Measurements from ENCODE around the gene CKM. TPM values are rescaled to one million over a fixed set of nuclear protein-coding genes. Genes with fewer than 3 reads are reported as not detected.
A peak's percentile ranks its signal among the peaks of the same experiment; 100 is the strongest.

Gene CKM
- total RNA-seq, 2 donors from 2014 or later, result 2.7 to 3.7 TPM

DNA sequence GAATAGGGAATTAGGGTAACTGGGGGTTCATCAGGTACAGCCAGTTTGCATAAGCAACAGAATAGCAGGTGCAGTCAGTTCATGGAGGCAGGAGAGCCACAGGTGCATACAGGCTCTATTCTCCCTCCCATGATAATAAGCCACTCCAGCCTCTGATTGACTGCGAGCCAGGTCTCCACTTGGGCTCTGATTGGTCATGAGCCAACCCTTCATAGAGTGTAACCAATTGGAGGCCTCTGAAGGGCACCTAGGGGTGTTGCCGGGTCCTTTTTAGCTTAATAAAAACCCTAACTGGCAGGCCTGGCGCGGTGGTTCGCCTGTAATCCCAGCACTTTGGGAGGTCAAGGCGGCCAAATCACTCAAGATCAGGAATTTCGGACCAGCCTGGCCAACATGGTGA, 8.7 kb upstream of the CKM start:
- Mint-ChIP-seq H3K36me3 (ENCODE audit: low read depth) (no peaks in the 10 kb centered on the region), H3K27me3 (ENCODE audit: insufficient read depth) (peaks cover 5% of the 10 kb centered on the region), H3K27ac (no peak overlapping the region), H3K4me3 (no peak overlapping the region), H3K9me3 (no peaks in the 10 kb centered on the region), H3K4me1 (peaks cover 2% of the 10 kb centered on the region)
- H3K27me3 ChIP-seq (ENCODE audit: control insufficient read depth, insufficient read depth, low read length, poor library complexity, severe bottlenecking), result no peaks in the 10 kb centered on the region
- no peaks in the 10 kb centered on the region for H3K9me3 ChIP-seq (ENCODE audit: control insufficient read depth, low read length)
- no peak overlapping the region for H3K27ac ChIP-seq (ENCODE audit: low read depth, low read length)
- no peak for DNase-seq
- 87 to 90% methylated on average over 7 of the region's 7 CpGs for WGBS, 2 experiments (ENCODE audit: insufficient coverage in 1 of 2, insufficient read length in 1 of 2)
- no peak overlapping the region for H3K9ac ChIP-seq (ENCODE audit: extremely low read depth, low read length, poor library complexity, severe bottlenecking)
- H3K36me3 ChIP-seq (ENCODE audit: control insufficient read depth, insufficient read depth, low read length), result no peaks in the 10 kb centered on the region
- no peak overlapping the region for H3K4me3 ChIP-seq (ENCODE audit: low read length)
- TF ChIP-seq, protein P1, sequence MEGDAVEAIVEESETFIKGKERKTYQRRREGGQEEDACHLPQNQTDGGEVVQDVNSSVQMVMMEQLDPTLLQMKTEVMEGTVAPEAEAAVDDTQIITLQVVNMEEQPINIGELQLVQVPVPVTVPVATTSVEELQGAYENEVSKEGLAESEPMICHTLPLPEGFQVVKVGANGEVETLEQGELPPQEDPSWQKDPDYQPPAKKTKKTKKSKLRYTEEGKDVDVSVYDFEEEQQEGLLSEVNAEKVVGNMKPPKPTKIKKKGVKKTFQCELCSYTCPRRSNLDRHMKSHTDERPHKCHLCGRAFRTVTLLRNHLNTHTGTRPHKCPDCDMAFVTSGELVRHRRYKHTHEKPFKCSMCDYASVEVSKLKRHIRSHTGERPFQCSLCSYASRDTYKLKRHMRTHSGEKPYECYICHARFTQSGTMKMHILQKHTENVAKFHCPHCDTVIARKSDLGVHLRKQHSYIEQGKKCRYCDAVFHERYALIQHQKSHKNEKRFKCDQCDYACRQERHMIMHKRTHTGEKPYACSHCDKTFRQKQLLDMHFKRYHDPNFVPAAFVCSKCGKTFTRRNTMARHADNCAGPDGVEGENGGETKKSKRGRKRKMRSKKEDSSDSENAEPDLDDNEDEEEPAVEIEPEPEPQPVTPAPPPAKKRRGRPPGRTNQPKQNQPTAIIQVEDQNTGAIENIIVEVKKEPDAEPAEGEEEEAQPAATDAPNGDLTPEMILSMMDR (conservative IDR thresholded peaks at IDR 0.05), result no peak
- H3K4me1 ChIP-seq (ENCODE audit: control insufficient read depth, insufficient read depth, low read length), result no peaks in the 10 kb centered on the region

DNA sequence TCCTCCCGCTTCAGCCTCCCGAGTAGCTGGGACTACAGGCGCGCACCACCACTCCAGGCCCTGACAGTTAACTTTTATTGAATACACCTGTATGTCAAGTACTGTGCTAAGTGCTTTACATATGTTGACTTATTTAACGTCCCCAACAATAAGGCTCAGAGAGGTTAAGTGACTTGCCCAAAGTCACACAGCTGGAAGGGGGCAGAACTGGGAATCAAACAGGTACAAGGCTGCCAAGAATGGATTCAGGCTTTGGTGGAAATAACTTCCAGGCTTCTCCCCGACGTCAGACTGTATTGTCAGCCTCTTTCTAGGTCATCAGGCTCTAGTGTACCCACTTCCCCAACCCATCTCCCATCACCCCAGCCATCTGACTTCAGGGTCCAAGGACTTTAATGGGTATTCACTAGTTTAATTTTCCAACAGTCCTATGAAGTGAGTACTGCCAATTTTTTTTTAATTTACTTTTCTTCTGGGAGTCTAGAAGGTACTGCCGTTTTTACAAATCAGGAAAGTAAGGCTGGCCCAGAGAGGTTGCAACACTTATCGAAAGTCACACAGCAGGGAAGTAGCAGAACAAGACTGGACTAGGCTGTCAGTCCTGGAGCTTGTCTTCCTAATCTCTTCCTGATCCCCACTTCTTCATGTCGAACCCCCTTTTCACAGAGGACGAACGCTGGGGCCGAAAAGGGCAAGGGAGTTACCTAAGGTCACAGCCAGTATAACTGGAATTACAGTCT, 4.9 kb upstream of the CKM start:
- no peak overlapping the region for H3K9ac ChIP-seq (ENCODE audit: extremely low read depth, low read length, poor library complexity, severe bottlenecking)
- H3K4me1 ChIP-seq (ENCODE audit: control insufficient read depth, insufficient read depth, low read length), result peaks cover 7% of the 10 kb centered on the region
- H3K27me3 ChIP-seq (ENCODE audit: control insufficient read depth, insufficient read depth, low read length, poor library complexity, severe bottlenecking), result no peaks in the 10 kb centered on the region
- TF ChIP-seq, protein P1 (conservative IDR thresholded peaks at IDR 0.05), result no peak
- peaks cover 14% of the 10 kb centered on the region for H3K27me3 Mint-ChIP-seq (ENCODE audit: insufficient read depth)
- no peaks in the 10 kb centered on the region for H3K9me3 Mint-ChIP-seq
- no peaks in the 10 kb centered on the region for H3K36me3 ChIP-seq (ENCODE audit: control insufficient read depth, insufficient read depth, low read length)
- H3K4me1 Mint-ChIP-seq, result peaks cover 8% of the 10 kb centered on the region
- H3K27ac Mint-ChIP-seq, result no peak overlapping the region
- no peaks in the 10 kb centered on the region for H3K36me3 Mint-ChIP-seq (ENCODE audit: low read depth)
- no peak overlapping the region for H3K27ac ChIP-seq (ENCODE audit: low read depth, low read length)
- no peaks in the 10 kb centered on the region for H3K9me3 ChIP-seq (ENCODE audit: control insufficient read depth, low read length)
- H3K4me3 Mint-ChIP-seq, result no peak overlapping the region
- H3K4me3 ChIP-seq (ENCODE audit: low read length), result no peak overlapping the region
- no peak for DNase-seq
- 76 to 81% methylated on average over 12 to 13 of the region's 13 CpGs for WGBS, 2 experiments (ENCODE audit: insufficient coverage in 1 of 2, insufficient read length in 1 of 2)

DNA sequence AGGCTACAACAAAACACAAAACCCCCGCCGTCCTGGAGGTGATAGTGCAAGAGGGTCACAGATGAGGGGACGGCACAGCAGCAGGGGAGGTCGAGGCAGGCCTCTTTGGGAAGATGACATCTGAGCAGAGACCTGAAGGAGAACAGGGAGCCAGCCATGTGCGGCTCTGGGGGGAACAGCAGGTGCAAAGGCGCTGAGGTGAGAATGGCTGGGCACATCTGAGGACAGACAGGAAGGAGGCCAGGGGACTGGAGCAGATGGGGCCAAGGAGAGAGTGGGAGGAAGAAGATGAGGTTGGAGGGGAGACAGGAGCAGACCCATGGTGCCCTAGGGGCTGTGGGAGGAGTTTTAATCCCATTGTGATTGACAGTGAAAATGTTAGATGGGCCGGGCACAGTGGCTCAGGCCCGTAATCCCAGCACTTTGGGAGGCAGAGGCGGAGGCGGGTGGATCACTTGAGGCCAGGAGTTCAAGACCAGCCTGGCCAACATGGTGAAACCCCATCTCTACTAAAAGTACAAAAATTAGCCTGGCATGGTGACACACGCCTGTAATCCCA, 1.8 kb upstream of the CKM start:
- H3K27me3 Mint-ChIP-seq (ENCODE audit: insufficient read depth), result peaks cover 12% of the 10 kb centered on the region
- no peaks in the 10 kb centered on the region for H3K9me3 Mint-ChIP-seq
- H3K9ac ChIP-seq (ENCODE audit: extremely low read depth, low read length, poor library complexity, severe bottlenecking), result no peak overlapping the region
- 82 to 83% methylated on average over 9 to 11 of the region's 11 CpGs for WGBS, 2 experiments (ENCODE audit: insufficient coverage in 1 of 2, insufficient read length in 1 of 2)
- no peak overlapping the region for H3K4me3 ChIP-seq (ENCODE audit: low read length)
- peak overlapping the region; percentile 37 for H3K4me3 Mint-ChIP-seq
- H3K9me3 ChIP-seq (ENCODE audit: control insufficient read depth, low read length), result no peaks in the 10 kb centered on the region
- no peaks in the 10 kb centered on the region for H3K36me3 ChIP-seq (ENCODE audit: control insufficient read depth, insufficient read depth, low read length)
- no peak overlapping the region for H3K27ac ChIP-seq (ENCODE audit: low read depth, low read length)
- TF ChIP-seq, protein P1 (conservative IDR thresholded peaks at IDR 0.05), result no peak
- no peaks in the 10 kb centered on the region for H3K27me3 ChIP-seq (ENCODE audit: control insufficient read depth, insufficient read depth, low read length, poor library complexity, severe bottlenecking)
- H3K4me1 Mint-ChIP-seq, result peaks cover 14% of the 10 kb centered on the region
- H3K4me1 ChIP-seq (ENCODE audit: control insufficient read depth, insufficient read depth, low read length), result peaks cover 9% of the 10 kb centered on the region
- no peak overlapping the region for H3K27ac Mint-ChIP-seq
- DNase-seq, result no peak
- no peaks in the 10 kb centered on the region for H3K36me3 Mint-ChIP-seq (ENCODE audit: low read depth)
